GM12878 (cell line): Measurements from ENCODE around the gene MRPL39. TPM values are rescaled to one million over a fixed set of nuclear protein-coding genes. Genes with fewer than 3 reads are reported as not detected.

Experiments used
- ATAC-seq: fragments of 200-7000 bp; cut with Tn5 transposase; 3 replicates; pipeline ENCODE4 v1.9.1; 2020; ENCODE audit warnings: mild to moderate bottlenecking, moderate library complexity
- BruUV-seq: library from RNA; stranded (reverse); fragments of 400-500 nt; replicated peaks from 2 replicates; lab custom pipeline; 2021; lab: Mats Ljungman, UMichigan
- CTCF ChIA-PET: fragments of 300-600 bp; sonication (Branson Sonifier 250); formaldehyde crosslinking; extraction: SDS; loops from one replicate; lab custom pipeline; 2021; ENCODE audit warnings: inconsistent platforms; lab: Yijun Ruan, JAX
- POLR2A ChIA-PET: fragments of 350-600 bp; formaldehyde crosslinking; extraction: SDS; loops from one replicate; lab custom pipeline; 2021; ENCODE audit warnings: inconsistent platforms; lab: Charles Lee
- RAD21 ChIA-PET: fragments of 300-600 bp; sonication (Branson Sonifier 250); formaldehyde crosslinking; loops from one replicate; lab custom pipeline; 2023; ENCODE audit warnings: antibody characterized with exemption; ENCODE audit not compliant: unreplicated experiment; lab: Charles Lee
- SMC1A ChIA-PET: fragments of 300-600 bp; sonication (Branson Sonifier 250); formaldehyde crosslinking; loops from one replicate; lab custom pipeline; 2023; ENCODE audit not compliant: unreplicated experiment, uncharacterized antibody; lab: Charles Lee
- DNase-seq: peaks from one replicate; pipeline ENCODE4 v3.0.0-alpha.2; 2011; ENCODE audit warnings: low read depth, low spot score
- FAIRE-seq: peaks from 3 replicates; lab custom pipeline; 2011; peaks lifted over from hg19 to GRCh38; lab: Jason Lieb, UNC
- H2AFZ ChIP-seq: 2 replicates; pipeline ENCODE4 v1.6.0; 2011; ENCODE audit warnings: low read depth, low read length, control low read depth; ENCODE audit not compliant: control insufficient read depth
- H3K27ac ChIP-seq: 2 replicates; pipeline ENCODE4 v1.5.1; 2011; ENCODE audit warnings: control low read depth; ENCODE audit not compliant: control insufficient read depth, insufficient read depth
- H3K27me3 ChIP-seq, 2 experiments: replicated peaks in 1 of 2; 2 replicates each; pipeline versions ENCODE4 v1.6.0 to v1.6.1; 2011; ENCODE audit warnings: low read length in 1 of 2; ENCODE audit not compliant: control insufficient read depth in 2 of 2, insufficient read depth in 2 of 2
- H3K36me3 ChIP-seq, 2 experiments: 2 replicates each; pipeline ENCODE4 v1.5.1; 2011; ENCODE audit warnings: low read length in 1 of 2; ENCODE audit not compliant: control insufficient read depth in 2 of 2, insufficient read depth in 2 of 2
- H3K4me1 ChIP-seq: 2 replicates; pipeline ENCODE4 v1.6.1; 2011; ENCODE audit warnings: mild to moderate bottlenecking, low read length, moderate library complexity, mixed read lengths; ENCODE audit not compliant: control insufficient read depth, insufficient read depth
- H3K4me2 ChIP-seq: 2 replicates; pipeline ENCODE4 v1.6.0; 2011; ENCODE audit warnings: control low read depth; ENCODE audit not compliant: control insufficient read depth, insufficient read depth
- H3K4me3 ChIP-seq: fragments of 200-600 bp; sonication (generic); 2 replicates; pipeline ENCODE4 v1.5.1; 2016
- H3K79me2 ChIP-seq: 2 replicates; pipeline ENCODE4 v1.6.0; 2011; ENCODE audit warnings: low read length; ENCODE audit not compliant: control insufficient read depth, insufficient read depth
- H3K9ac ChIP-seq: 2 replicates; pipeline ENCODE4 v1.8.0; 2011; ENCODE audit warnings: low read length, control low read depth, mixed read lengths; ENCODE audit not compliant: control insufficient read depth, insufficient read depth
- H3K9me3 ChIP-seq: replicated peaks from 3 replicates; pipeline ENCODE4 v1.5.1; 2011; ENCODE audit warnings: mild to moderate bottlenecking, low read length; ENCODE audit not compliant: control insufficient read depth, insufficient read depth
- H4K20me1 ChIP-seq: 2 replicates; pipeline ENCODE4 v1.6.0; 2011; ENCODE audit not compliant: control insufficient read depth, insufficient read depth
- BCL3 ChIP-seq: IDR thresholded peaks from 2 replicates; pipeline ENCODE4 v1.6.1; 2011; ENCODE audit warnings: borderline replicate concordance, low read depth, mild to moderate bottlenecking, moderate library complexity, low read length; ENCODE audit not compliant: insufficient read depth, poor library complexity, severe bottlenecking
- CBX5 ChIP-seq: sonication (generic); IDR thresholded peaks from 2 replicates; pipeline ENCODE4 v1.6.1; 2016; ENCODE audit warnings: low read depth, moderate library complexity, mild to moderate bottlenecking, inconsistent platforms
- CUX1 ChIP-seq: IDR thresholded peaks from 2 replicates; pipeline ENCODE4 v1.6.1; 2012; ENCODE audit warnings: improper control_type of control experiment, low read depth, low read length; ENCODE audit not compliant: insufficient replicate concordance
- EGR1 ChIP-seq, 2 experiments: IDR thresholded peaks; 1 replicate in 1 of 2; 2 replicates in 1 of 2; pipeline ENCODE4 v1.6.1; 2011 to 2012; ENCODE audit warnings: low read depth in 2 of 2, low read length in 2 of 2, borderline replicate concordance in 1 of 2, mild to moderate bottlenecking in 1 of 2, moderate library complexity in 1 of 2
- EP300 ChIP-seq, 2 experiments: fragments of 150-350 bp in 1 of 2; IDR thresholded peaks; 2 replicates each; pipeline ENCODE4 v1.6.1; 2011 to 2012; ENCODE audit warnings: low read depth in 2 of 2, low read length in 2 of 2, borderline replicate concordance in 1 of 2, improper control_type of control experiment in 1 of 2, inconsistent platforms in 1 of 2; ENCODE audit not compliant: control insufficient read depth in 1 of 2
- ETV6 ChIP-seq, 2 experiments: fragments of 450-650 bp in 1 of 2; IDR thresholded peaks in 1 of 2; conservative IDR thresholded peaks in 1 of 2; 2 replicates each; pipeline ENCODE4 v1.6.1; 2014; ENCODE audit warnings: antibody characterized with exemption in 1 of 2, borderline replicate concordance in 1 of 2, low read depth in 1 of 2, mild to moderate bottlenecking in 1 of 2, moderate library complexity in 1 of 2
- IKZF1 ChIP-seq: fragments of 450-650 bp; conservative IDR thresholded peaks from 2 replicates; pipeline ENCODE4 v1.6.1; 2017; ENCODE audit warnings: antibody characterized with exemption, mild to moderate bottlenecking
- IRF5 ChIP-seq: fragments of 450-650 bp; IDR thresholded peaks from 2 replicates; pipeline ENCODE4 v1.6.1; 2017; ENCODE audit warnings: borderline replicate concordance
- MAX ChIP-seq: IDR thresholded peaks from 2 replicates; pipeline ENCODE4 v1.6.1; 2012; ENCODE audit warnings: low read depth, low read length, improper control_type of control experiment
- PAX5 ChIP-seq: IDR thresholded peaks from 2 replicates; pipeline ENCODE4 v1.6.1; 2011; ENCODE audit warnings: low read depth, low read length, borderline replicate concordance
- POLR2A ChIP-seq: IDR thresholded peaks from 2 replicates; pipeline ENCODE4 v1.6.1; 2011; ENCODE audit warnings: low read depth, mild to moderate bottlenecking, low read length
- RBBP5 ChIP-seq: fragments of 200-600 bp; sonication (generic); conservative IDR thresholded peaks from 2 replicates; pipeline ENCODE4 v1.6.1; 2016
- RUNX3 ChIP-seq: IDR thresholded peaks from 2 replicates; pipeline ENCODE4 v1.6.1; 2012; ENCODE audit warnings: low read length, inconsistent platforms
- SMAD5 ChIP-seq: IDR thresholded peaks from 2 replicates; pipeline ENCODE4 v1.6.1; 2016; ENCODE audit warnings: antibody characterized with exemption, low read depth
- SRF ChIP-seq, 2 experiments: IDR thresholded peaks; 2 replicates each; pipeline ENCODE4 v1.6.1; 2011; ENCODE audit warnings: low read depth in 2 of 2, low read length in 2 of 2, mild to moderate bottlenecking in 1 of 2, moderate library complexity in 1 of 2
- WGBS: methylation state at CpG from one replicate; pipeline ENCODE4 v1.1.6; 2016; ENCODE audit warnings: low lambda C conversion rate; ENCODE audit not compliant: insufficient replicate concordance, insufficient coverage; ENCODE audit errors: missing lambda C conversion rate; 5-methylcytosine and 5-hydroxymethylcytosine counted together
- in situ Hi-C: fragments of 300-500 bp; cut with MboI; formaldehyde crosslinking; loops from 9 replicates; pipeline ENCODE4 v1.14.3; 2018; ENCODE audit warnings: mixed read lengths
- intact Hi-C: fragments of 100-400 bp; cut with micrococcal nuclease; formaldehyde crosslinking; loops from one replicate; pipeline ENCODE4 v1.14.2; 2022; ENCODE audit not compliant: unreplicated experiment
- polyA plus RNA-seq, 11 experiments: library from polyadenylated mRNA; depleted of rRNA in 4 of 11; unstranded in 6 of 11; stranded (reverse) in 5 of 11; fragments of >200 nt; fragmentation: Nextera tagmentation in 4 of 11; fragmentation: Illumina TruSeq in 1 of 11; extraction: Ambion mirVana in 4 of 11; extraction: Trizol in 1 of 11; gene quantifications; 1 replicate in 1 of 11; 2 replicates in 10 of 11; pipeline versions ENCODE4 v1.2.1 to v1.2.3, GENCODE V29; 2011 to 2016; ENCODE audit warnings: inconsistent platforms in 2 of 11, missing spikeins in 2 of 11, low read depth in 1 of 11
- total RNA-seq, 4 experiments: library from RNA; depleted of rRNA in 3 of 4; stranded (reverse); fragments of >200 nt in 3 of 4; fragmentation: Illumina TruSeq in 1 of 4; extraction: Trizol in 1 of 4; gene quantifications; 2 replicates each; pipeline versions ENCODE4 v1.2.1 to v1.2.3, GENCODE V29; 2013 to 2021

The MRPL39 gene
- total and polyA plus RNA-seq, 10 of the 15 experiments (the other 5 are each of a cell fraction or from before 2014, with no cell fraction given) = 68.8 to 292 (median 120) TPM

- intact Hi-C loops (loop anchor here (5.0 kb wide), 1 partner anchor 274 kb away; no protein-coding TSS in a partner anchor), in situ Hi-C loops (no loop called here)
- Histone ChIP-seq H3K4me1 (peaks cover 38% of the 10 kb centered on the region), H3K36me3 (peaks cover 5 to 34% of the 10 kb centered on the region in 2 experiments), H3K9ac (peak overlapping the region; percentile 58), H3K27me3 (no peaks in the 10 kb centered on the region), H3K9me3 (no peaks in the 10 kb centered on the region), H3K4me2 (peak overlapping the region; percentile 76), H4K20me1 (no peaks in the 10 kb centered on the region), H3K79me2 (peaks cover 81% of the 10 kb centered on the region), H2AFZ (no peak overlapping the region), H3K4me3 (peak overlapping the region; percentile 37; the same call in 1 of the 2 replicates), H3K27ac (peak overlapping the region; percentile 92)
- DNase-seq (no peak), ATAC-seq (peak; percentile 0), FAIRE-seq (no peak)
- ChIA-PET SMC1A (interaction anchor here (0.8 to 19.6 kb wide), 4 partner anchors 9 to 150 kb away, joined by 3 to 426 read pairs (median 9); no protein-coding TSS in a partner anchor), CTCF (interaction anchor here (0.6 to 10.8 kb wide), 2 partner anchors 132 to 151 kb away, joined by 3 to 163 read pairs; no protein-coding TSS in a partner anchor), POLR2A (interaction anchor here (1.1 to 2.5 kb wide), 2 partner anchors 10 to 148 kb away, joined by 3 to 11 read pairs; no protein-coding TSS in a partner anchor), RAD21 (interaction anchor here (0.6 to 14.5 kb wide), 4 partner anchors 63 to 148 kb away, joined by 3 to 253 read pairs (median 6); no protein-coding TSS in a partner anchor)
- BruUV-seq = no TSS peak
- 0% methylated on average over 1 of the region's 1 CpG for WGBS
- TF ChIP-seq SMAD5 = peak; percentile 14; the same call in 1 of the 2 replicates
- TF ChIP-seq CBX5 = no peak
- TF ChIP-seq IKZF1 = no peak
- no peak for TF ChIP-seq PAX5
- peak; percentile 63 for TF ChIP-seq BCL3
- TF ChIP-seq RUNX3 = no peak
- TF ChIP-seq EGR1 (IDR thresholded peaks at IDR 0.05; ENCODE audit: borderline replicate concordance in 1 of 2, low read depth in 2 of 2, low read length in 2 of 2) = no peak
- TF ChIP-seq ETV6 (conservative IDR thresholded peaks at IDR 0.05 in 1 of 2, IDR thresholded peaks at IDR 0.05 in 1 of 2; ENCODE audit: borderline replicate concordance in 1 of 2, low read depth in 1 of 2) = no peak
- peak; percentile 66; the same call in 1 of the 2 replicates for TF ChIP-seq POLR2A
- no peak for TF ChIP-seq CUX1
- TF ChIP-seq SRF (IDR thresholded peaks at IDR 0.05; ENCODE audit: low read depth in 2 of 2, low read length in 2 of 2) = no peak
- no peak for TF ChIP-seq MAX
- TF ChIP-seq RBBP5 = no peak
- TF ChIP-seq IRF5 = no peak
- no peak for TF ChIP-seq EP300 (IDR thresholded peaks at IDR 0.05; ENCODE audit: borderline replicate concordance in 1 of 2, control insufficient read depth in 1 of 2, low read depth in 2 of 2, low read length in 2 of 2)
Observed at GRCh38 chr21:25571726-25572121, 35.6 kb downstream of the MRPL39 start.
